SK-N-SH (cell line): ENCODE measurements around the gene LCN2. TPM values are rescaled to one million over a fixed set of nuclear protein-coding genes. Genes with fewer than 3 reads are reported as not detected.

Experiments
- CTCF ChIA-PET: fragments of 300-600, 350-600 bp; formaldehyde crosslinking; extraction: SDS; loops from one replicate; lab custom pipeline; 2021; lab: Yijun Ruan, JAX
- POLR2A ChIA-PET: fragments of 350-600 bp; sonication (Branson Sonifier 250); formaldehyde crosslinking; extraction: SDS; loops from one replicate; lab custom pipeline; 2020; ENCODE audit warnings: antibody characterized with exemption, inconsistent platforms; lab: Yijun Ruan, JAX
- DNase-seq: peaks from one replicate; pipeline ENCODE4 v3.0.0; 2012
- H2AFZ ChIP-seq: fragments of 200-600 bp; sonication (generic); 2 replicates; pipeline ENCODE4 v1.8.1; 2016; ENCODE audit warnings: antibody characterized with exemption, mild to moderate bottlenecking, low read depth
- H3F3A ChIP-seq: fragments of 200-600 bp; sonication (generic); replicated peaks from 2 replicates; pipeline ENCODE3; 2016; ENCODE audit warnings: antibody characterized with exemption, mild to moderate bottlenecking; ENCODE audit not compliant: insufficient read depth
- H3K27ac ChIP-seq, 2 experiments: fragments of 200-500 bp in 1 of 2; fragments of 200-600 bp in 1 of 2; sonication (Bioruptor generic) in 1 of 2; sonication (generic), shearing (Covaris generic) in 1 of 2; 2 replicates each; pipeline versions ENCODE4 v1.5.1 to v1.6.1; 2014 to 2016; ENCODE audit warnings: low read depth in 2 of 2, inconsistent platforms in 1 of 2, low read length in 1 of 2, mild to moderate bottlenecking in 1 of 2, mixed read lengths in 1 of 2
- H3K27me3 ChIP-seq: fragments of 200-600 bp; sonication (generic), shearing (Covaris generic); 2 replicates; pipeline ENCODE4 v1.6.1; 2016; ENCODE audit warnings: mixed run types; ENCODE audit not compliant: insufficient read depth
- H3K36me3 ChIP-seq, 2 experiments: fragments of 200-500 bp in 1 of 2; fragments of 200-600 bp in 1 of 2; sonication (Bioruptor generic) in 1 of 2; sonication (generic) in 1 of 2; replicated peaks in 1 of 2; 2 replicates each; pipeline versions ENCODE3 to v1.5.1; 2014 to 2016; ENCODE audit warnings: low read length in 1 of 2, mild to moderate bottlenecking in 1 of 2; ENCODE audit not compliant: insufficient read depth in 2 of 2, control insufficient read depth in 1 of 2
- H3K4me1 ChIP-seq, 2 experiments: fragments of 200-500 bp in 1 of 2; fragments of 200-600 bp in 1 of 2; sonication (Bioruptor generic) in 1 of 2; sonication (generic), shearing (Covaris generic) in 1 of 2; 2 replicates each; pipeline versions ENCODE4 v1.5.1 to v1.6.1; 2014 to 2016; ENCODE audit warnings: low read depth in 1 of 2, low read length in 1 of 2, mixed run types in 1 of 2; ENCODE audit not compliant: insufficient read depth in 2 of 2, control insufficient read depth in 1 of 2
- H3K4me2 ChIP-seq: fragments of 200-600 bp; sonication (generic), shearing (Covaris generic); 2 replicates; pipeline ENCODE4 v1.6.1; 2017; ENCODE audit warnings: mixed run types
- H3K4me3 ChIP-seq, 2 experiments: fragments of 200-500 bp in 1 of 2; fragments of 200-600 bp in 1 of 2; sonication (Bioruptor generic) in 1 of 2; sonication (generic), shearing (Covaris generic) in 1 of 2; 2 replicates each; pipeline versions ENCODE4 v1.5.1 to v1.8.1; 2014 to 2016; ENCODE audit warnings: low read depth in 2 of 2, inconsistent platforms in 1 of 2, low read length in 1 of 2, mild to moderate bottlenecking in 1 of 2, mixed read lengths in 1 of 2, moderate library complexity in 1 of 2
- H3K79me2 ChIP-seq: fragments of 200-600 bp; sonication (generic); 2 replicates; pipeline ENCODE4 v1.8.1; 2017; ENCODE audit warnings: mild to moderate bottlenecking; ENCODE audit not compliant: insufficient read depth
- H3K9ac ChIP-seq: fragments of 200-600 bp; sonication (generic); 2 replicates; pipeline ENCODE4 v1.6.1; 2017; ENCODE audit warnings: mixed run types
- H3K9me2 ChIP-seq: fragments of 200-600 bp; sonication (generic); 2 replicates; pipeline ENCODE4 v1.6.1; 2017; ENCODE audit warnings: mixed run types
- H3K9me3 ChIP-seq: fragments of 200-600 bp; sonication (generic); 2 replicates; pipeline ENCODE4 v1.6.1; 2017; ENCODE audit warnings: mixed run types, mild to moderate bottlenecking, moderate library complexity
- H4K20me1 ChIP-seq: fragments of 200-600 bp; sonication (generic); 2 replicates; pipeline ENCODE4 v1.6.1; 2017; ENCODE audit warnings: mild to moderate bottlenecking, mixed run types; ENCODE audit not compliant: insufficient read depth
- CHD2 ChIP-seq: fragments of 150-350 bp; IDR thresholded peaks from 2 replicates; pipeline ENCODE4 v1.6.1; 2018; ENCODE audit warnings: low read length; ENCODE audit not compliant: partially characterized antibody
- MAX ChIP-seq: IDR thresholded peaks from 2 replicates; pipeline ENCODE4 v1.4.0; 2012; ENCODE audit warnings: low read depth
- NFIC ChIP-seq: IDR thresholded peaks from 2 replicates; pipeline ENCODE4 v1.4.0; 2012; ENCODE audit warnings: borderline replicate concordance
- NRF1 ChIP-seq: IDR thresholded peaks from 2 replicates; pipeline ENCODE4 v1.6.1; 2012; ENCODE audit warnings: low read depth, mild to moderate bottlenecking, low read length
- POLR2AphosphoS5 ChIP-seq: IDR thresholded peaks from 2 replicates; pipeline ENCODE4 v1.6.1; 2012; ENCODE audit warnings: low read depth, low read length
- RCOR1 ChIP-seq: fragments of 150-350 bp; IDR thresholded peaks from 2 replicates; pipeline ENCODE4 v1.6.1; 2017; ENCODE audit warnings: antibody characterized with exemption, low read length
- RFX5 ChIP-seq: IDR thresholded peaks from 2 replicates; pipeline ENCODE4 v1.6.1; 2012; ENCODE audit warnings: mild to moderate bottlenecking, improper control_type of control experiment, low read length
- SMC3 ChIP-seq: IDR thresholded peaks from 2 replicates; pipeline ENCODE4 v1.6.1; 2012; ENCODE audit warnings: low read depth, low read length, improper control_type of control experiment
- TAF1 ChIP-seq: IDR thresholded peaks from 2 replicates; pipeline ENCODE4 v1.6.1; 2012; ENCODE audit warnings: low read depth, mild to moderate bottlenecking, low read length, moderate library complexity, borderline replicate concordance
- USF2 ChIP-seq: fragments of 150-350 bp; IDR thresholded peaks from 2 replicates; pipeline ENCODE4 v1.6.1; 2017; ENCODE audit warnings: antibody characterized with exemption, low read length, low read depth, borderline replicate concordance
- WGBS: methylation state at CpG from one replicate; pipeline ENCODE4 v1.1.6; 2017; ENCODE audit warnings: low lambda C conversion rate; 5-methylcytosine and 5-hydroxymethylcytosine counted together
- polyA plus RNA-seq, 3 experiments: library from polyadenylated mRNA; depleted of rRNA; stranded (reverse); fragments of >200 nt; gene quantifications; 2 replicates each; pipeline ENCODE4 v1.2.3, GENCODE V29; 2012
- TF ChIP-seq, protein P1 (sequence below): IDR thresholded peaks from 2 replicates; pipeline ENCODE4; 2012

Gene LCN2
- polyA plus RNA-seq, 1 of the 3 experiments (the other 2 are of a cell fraction), result not detected

GRCh38 chr9:128193469-128194096 is 44.3 kb downstream of the LCN2 start (continued):
- TF ChIP-seq, protein P1, sequence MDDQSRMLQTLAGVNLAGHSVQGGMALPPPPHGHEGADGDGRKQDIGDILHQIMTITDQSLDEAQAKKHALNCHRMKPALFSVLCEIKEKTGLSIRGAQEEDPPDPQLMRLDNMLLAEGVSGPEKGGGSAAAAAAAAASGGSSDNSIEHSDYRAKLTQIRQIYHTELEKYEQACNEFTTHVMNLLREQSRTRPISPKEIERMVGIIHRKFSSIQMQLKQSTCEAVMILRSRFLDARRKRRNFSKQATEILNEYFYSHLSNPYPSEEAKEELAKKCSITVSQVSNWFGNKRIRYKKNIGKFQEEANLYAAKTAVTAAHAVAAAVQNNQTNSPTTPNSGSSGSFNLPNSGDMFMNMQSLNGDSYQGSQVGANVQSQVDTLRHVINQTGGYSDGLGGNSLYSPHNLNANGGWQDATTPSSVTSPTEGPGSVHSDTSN, result no peak
- TF ChIP-seq USF2, result no peak
- no peak for TF ChIP-seq SMC3
- no peak for TF ChIP-seq POLR2AphosphoS5
- no peak for TF ChIP-seq RFX5
- TF ChIP-seq CHD2, result no peak
- TF ChIP-seq NFIC, result no peak
- no peak for TF ChIP-seq RCOR1
- TF ChIP-seq MAX, result no peak

DNA sequence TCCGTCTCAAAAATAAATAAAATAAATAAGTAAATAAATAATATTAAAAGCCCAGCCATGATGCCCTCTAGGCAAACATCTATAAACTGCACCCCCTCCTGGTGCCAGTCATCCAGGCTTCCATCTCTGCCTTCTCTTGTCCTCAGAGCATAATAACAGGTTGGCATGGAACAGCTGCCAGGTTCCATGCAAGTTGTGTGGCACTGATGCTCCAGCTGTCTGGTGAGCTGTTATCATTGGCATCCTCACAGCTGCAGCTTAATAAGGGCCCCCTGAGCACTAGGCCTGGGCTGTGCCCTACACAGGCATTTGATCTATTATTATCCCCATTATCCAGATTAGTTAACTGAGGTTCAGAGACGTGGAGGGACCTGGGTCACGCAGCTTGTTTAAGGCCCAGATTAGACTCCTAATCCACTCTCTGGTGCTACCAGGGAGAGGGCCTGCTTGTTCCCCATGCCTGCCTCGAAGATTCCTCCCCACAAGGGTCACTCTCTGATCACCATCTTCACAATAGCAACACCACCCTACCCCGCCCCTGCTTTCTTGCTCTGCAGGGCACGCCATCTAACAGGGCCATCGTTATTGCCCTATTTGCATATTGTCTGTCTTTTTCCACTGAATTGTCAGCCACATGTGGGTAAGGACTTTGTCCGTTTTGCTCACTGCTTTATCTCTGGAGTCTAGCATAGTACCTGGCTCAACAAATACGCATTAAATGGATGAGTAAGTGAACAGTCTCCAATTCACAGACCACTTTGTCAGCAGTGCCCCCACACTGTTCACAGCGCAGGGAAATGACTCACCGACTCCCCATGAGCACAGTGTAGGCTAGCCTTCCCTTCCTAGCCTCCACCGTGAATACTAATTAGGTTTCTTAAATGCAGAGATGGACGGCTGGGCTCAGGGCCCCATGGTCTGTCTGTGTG is 52.5 kb downstream of the LCN2 start:
- peaks cover 16% of the 10 kb centered on the region for H3F3A ChIP-seq
- WGBS, result 81% methylated on average over 13 of the region's 13 CpGs
- H3K9ac ChIP-seq, result no peak overlapping the region
- no peak overlapping the region for H3K4me2 ChIP-seq
- H3K9me2 ChIP-seq, result no peaks in the 10 kb centered on the region
- H3K79me2 ChIP-seq, result peaks cover 24% of the 10 kb centered on the region
- H3K4me3 ChIP-seq, result no peak overlapping the region
- H4K20me1 ChIP-seq, result no peaks in the 10 kb centered on the region
- H3K27me3 ChIP-seq, result no peaks in the 10 kb centered on the region
- POLR2A ChIA-PET, result interaction anchor here (1.6 kb wide), 1 partner anchor 11 kb away, joined by 5 read pairs; the partner anchor contains the start of gene CIZ1
- CTCF ChIA-PET, result interaction anchor here (0.7 to 2.7 kb wide), 4 partner anchors 10 to 54 kb away, joined by 3 to 10 read pairs (median 5); no protein-coding TSS in a partner anchor
- no peaks in the 10 kb centered on the region for H3K9me3 ChIP-seq
- TF ChIP-seq TAF1, result no peak
- no peak for TF ChIP-seq NRF1
- no peak for TF ChIP-seq USF2
- peaks cover 0 to 20% of the 10 kb centered on the region in 2 experiments; a peak in 1 of 4 replicates for H3K4me1 ChIP-seq
- no peak for DNase-seq
- no peak overlapping the region for H3K27ac ChIP-seq
- H2AFZ ChIP-seq, result no peak overlapping the region
- no peaks in the 10 kb centered on the region for H3K36me3 ChIP-seq
